HEK293 (cell line): ENCODE results near the gene BCAP31.

ENCODE experiments used
- KLF9 ChIP-seq: fragments of 450-650 bp; formaldehyde crosslinking; IDR thresholded peaks from 2 replicates; pipeline ENCODE4 v1.5.1; 2016; ENCODE audit warnings: missing biosample characterization, missing genetic modification characterization, low read depth
- YY1 ChIP-seq: fragments of 450-650 bp; formaldehyde crosslinking; IDR thresholded peaks from 2 replicates; pipeline ENCODE4 v1.5.1; 2018; ENCODE audit warnings: missing biosample characterization, missing genetic modification characterization
- ZBTB21 ChIP-seq: fragments of 450-650 bp; formaldehyde crosslinking; IDR thresholded peaks from 2 replicates; pipeline ENCODE4 v1.5.1; 2017; ENCODE audit warnings: missing biosample characterization, missing genetic modification characterization
- ZNF138 ChIP-seq: fragments of 450-650 bp; formaldehyde crosslinking; IDR thresholded peaks from 2 replicates; pipeline ENCODE4 v1.5.1; 2016; ENCODE audit warnings: missing biosample characterization, missing genetic modification characterization, borderline replicate concordance
- ZNF571 ChIP-seq: fragments of 450-650 bp; formaldehyde crosslinking; IDR thresholded peaks from 2 replicates; pipeline ENCODE4 v1.5.0; 2017; ENCODE audit warnings: missing biosample characterization, missing genetic modification characterization
- ZNF624 ChIP-seq: fragments of 450-650 bp; formaldehyde crosslinking; IDR thresholded peaks from 2 replicates; pipeline ENCODE4 v1.5.1; 2017; ENCODE audit warnings: missing biosample characterization, missing genetic modification characterization
- ZNF701 ChIP-seq: fragments of 450-650 bp; formaldehyde crosslinking; IDR thresholded peaks from 2 replicates; pipeline ENCODE4 v1.5.1; 2016; ENCODE audit warnings: missing biosample characterization, missing genetic modification characterization
- TF ChIP-seq, protein P1 (sequence below): fragments of 450-650 bp; formaldehyde crosslinking; IDR thresholded peaks from 2 replicates; pipeline ENCODE4 v1.5.1; 2016; ENCODE audit warnings: missing biosample characterization, missing genetic modification characterization
- TF ChIP-seq, protein P2 (sequence below): fragments of 450-650 bp; formaldehyde crosslinking; IDR thresholded peaks from 2 replicates; pipeline ENCODE4 v1.5.1; 2017; ENCODE audit warnings: missing biosample characterization, missing genetic modification characterization
- TF ChIP-seq, protein P3 (sequence below): fragments of 450-650 bp; formaldehyde crosslinking; IDR thresholded peaks from 2 replicates; pipeline ENCODE4 v1.5.1; 2016; ENCODE audit warnings: missing biosample characterization, missing genetic modification characterization

DNA sequence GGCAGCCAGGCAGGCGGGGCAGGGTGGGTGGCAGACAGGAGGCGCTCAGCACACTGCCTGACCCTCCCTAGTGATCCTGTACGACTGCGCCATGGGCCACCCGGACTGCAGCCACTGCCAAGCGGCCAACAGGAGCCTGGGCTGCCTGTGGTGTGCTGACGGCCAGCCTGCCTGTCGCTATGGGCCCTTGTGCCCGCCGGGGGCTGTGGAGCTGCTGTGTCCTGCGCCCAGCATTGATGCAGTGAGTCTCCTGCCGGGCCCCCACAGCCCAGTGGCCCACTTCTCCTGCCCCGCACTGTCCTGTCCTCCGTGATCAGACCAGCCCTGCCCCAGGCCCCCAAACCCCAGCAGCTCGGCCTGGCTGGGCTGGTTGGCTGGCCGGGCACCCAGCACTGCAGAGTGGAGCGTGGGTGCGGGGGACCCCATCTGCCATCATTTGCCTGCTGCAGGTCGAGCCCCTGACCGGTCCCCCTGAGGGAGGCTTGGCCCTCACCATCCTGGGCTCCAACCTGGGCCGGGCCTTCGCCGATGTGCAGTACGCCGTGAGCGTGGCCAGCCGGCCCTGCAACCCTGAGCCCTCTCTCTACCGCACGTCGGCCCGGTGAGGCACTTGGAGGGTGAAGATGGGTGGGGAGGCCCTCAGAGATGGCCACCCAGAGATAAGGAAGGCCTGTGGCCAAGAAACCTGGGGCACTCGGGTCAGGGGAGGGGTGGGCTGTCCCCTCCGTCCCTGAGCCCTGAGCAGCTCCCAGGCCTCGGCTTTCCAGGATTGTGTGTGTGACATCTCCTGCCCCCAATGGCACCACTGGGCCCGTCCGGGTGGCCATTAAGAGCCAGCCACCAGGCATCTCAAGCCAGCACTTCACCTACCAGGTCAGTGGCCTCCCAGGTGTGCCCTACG lies 47.5 kb upstream of the BCAP31 start:
- TF ChIP-seq, protein P1, sequence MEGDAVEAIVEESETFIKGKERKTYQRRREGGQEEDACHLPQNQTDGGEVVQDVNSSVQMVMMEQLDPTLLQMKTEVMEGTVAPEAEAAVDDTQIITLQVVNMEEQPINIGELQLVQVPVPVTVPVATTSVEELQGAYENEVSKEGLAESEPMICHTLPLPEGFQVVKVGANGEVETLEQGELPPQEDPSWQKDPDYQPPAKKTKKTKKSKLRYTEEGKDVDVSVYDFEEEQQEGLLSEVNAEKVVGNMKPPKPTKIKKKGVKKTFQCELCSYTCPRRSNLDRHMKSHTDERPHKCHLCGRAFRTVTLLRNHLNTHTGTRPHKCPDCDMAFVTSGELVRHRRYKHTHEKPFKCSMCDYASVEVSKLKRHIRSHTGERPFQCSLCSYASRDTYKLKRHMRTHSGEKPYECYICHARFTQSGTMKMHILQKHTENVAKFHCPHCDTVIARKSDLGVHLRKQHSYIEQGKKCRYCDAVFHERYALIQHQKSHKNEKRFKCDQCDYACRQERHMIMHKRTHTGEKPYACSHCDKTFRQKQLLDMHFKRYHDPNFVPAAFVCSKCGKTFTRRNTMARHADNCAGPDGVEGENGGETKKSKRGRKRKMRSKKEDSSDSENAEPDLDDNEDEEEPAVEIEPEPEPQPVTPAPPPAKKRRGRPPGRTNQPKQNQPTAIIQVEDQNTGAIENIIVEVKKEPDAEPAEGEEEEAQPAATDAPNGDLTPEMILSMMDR = no peak
- TF ChIP-seq KLF9 (tag by site-specific recombination) (no peak), YY1 (tag by site-specific recombination) (no peak), ZNF571 (no peak), ZBTB21 (tag by site-specific recombination) (no peak), ZNF624 (tag by site-specific recombination) (no peak), ZNF138 (tag by site-specific recombination) (no peak), ZNF701 (tag by site-specific recombination) (no peak)
- TF ChIP-seq, protein P2, sequence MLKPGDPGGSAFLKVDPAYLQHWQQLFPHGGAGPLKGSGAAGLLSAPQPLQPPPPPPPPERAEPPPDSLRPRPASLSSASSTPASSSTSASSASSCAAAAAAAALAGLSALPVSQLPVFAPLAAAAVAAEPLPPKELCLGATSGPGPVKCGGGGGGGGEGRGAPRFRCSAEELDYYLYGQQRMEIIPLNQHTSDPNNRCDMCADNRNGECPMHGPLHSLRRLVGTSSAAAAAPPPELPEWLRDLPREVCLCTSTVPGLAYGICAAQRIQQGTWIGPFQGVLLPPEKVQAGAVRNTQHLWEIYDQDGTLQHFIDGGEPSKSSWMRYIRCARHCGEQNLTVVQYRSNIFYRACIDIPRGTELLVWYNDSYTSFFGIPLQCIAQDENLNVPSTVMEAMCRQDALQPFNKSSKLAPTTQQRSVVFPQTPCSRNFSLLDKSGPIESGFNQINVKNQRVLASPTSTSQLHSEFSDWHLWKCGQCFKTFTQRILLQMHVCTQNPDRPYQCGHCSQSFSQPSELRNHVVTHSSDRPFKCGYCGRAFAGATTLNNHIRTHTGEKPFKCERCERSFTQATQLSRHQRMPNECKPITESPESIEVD (tag by site-specific recombination) = no peak
- TF ChIP-seq, protein P3, sequence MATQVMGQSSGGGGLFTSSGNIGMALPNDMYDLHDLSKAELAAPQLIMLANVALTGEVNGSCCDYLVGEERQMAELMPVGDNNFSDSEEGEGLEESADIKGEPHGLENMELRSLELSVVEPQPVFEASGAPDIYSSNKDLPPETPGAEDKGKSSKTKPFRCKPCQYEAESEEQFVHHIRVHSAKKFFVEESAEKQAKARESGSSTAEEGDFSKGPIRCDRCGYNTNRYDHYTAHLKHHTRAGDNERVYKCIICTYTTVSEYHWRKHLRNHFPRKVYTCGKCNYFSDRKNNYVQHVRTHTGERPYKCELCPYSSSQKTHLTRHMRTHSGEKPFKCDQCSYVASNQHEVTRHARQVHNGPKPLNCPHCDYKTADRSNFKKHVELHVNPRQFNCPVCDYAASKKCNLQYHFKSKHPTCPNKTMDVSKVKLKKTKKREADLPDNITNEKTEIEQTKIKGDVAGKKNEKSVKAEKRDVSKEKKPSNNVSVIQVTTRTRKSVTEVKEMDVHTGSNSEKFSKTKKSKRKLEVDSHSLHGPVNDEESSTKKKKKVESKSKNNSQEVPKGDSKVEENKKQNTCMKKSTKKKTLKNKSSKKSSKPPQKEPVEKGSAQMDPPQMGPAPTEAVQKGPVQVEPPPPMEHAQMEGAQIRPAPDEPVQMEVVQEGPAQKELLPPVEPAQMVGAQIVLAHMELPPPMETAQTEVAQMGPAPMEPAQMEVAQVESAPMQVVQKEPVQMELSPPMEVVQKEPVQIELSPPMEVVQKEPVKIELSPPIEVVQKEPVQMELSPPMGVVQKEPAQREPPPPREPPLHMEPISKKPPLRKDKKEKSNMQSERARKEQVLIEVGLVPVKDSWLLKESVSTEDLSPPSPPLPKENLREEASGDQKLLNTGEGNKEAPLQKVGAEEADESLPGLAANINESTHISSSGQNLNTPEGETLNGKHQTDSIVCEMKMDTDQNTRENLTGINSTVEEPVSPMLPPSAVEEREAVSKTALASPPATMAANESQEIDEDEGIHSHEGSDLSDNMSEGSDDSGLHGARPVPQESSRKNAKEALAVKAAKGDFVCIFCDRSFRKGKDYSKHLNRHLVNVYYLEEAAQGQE (tag by site-specific recombination) = no peak
